ENCODE results near the gene TMED8. TPM values are rescaled to one million over a fixed set of nuclear protein-coding genes. Genes with fewer than 3 reads are reported as not detected.
"Not testable (repeated sequence)": the region's sequence is repeated elsewhere in the genome, so short reads cannot be mapped to it uniquely, and the experiment has no call there.

Gene TMED8
- total and polyA plus RNA-seq, 4 donors, result 2.5 to 9.4 (median 6.0) TPM

DNA sequence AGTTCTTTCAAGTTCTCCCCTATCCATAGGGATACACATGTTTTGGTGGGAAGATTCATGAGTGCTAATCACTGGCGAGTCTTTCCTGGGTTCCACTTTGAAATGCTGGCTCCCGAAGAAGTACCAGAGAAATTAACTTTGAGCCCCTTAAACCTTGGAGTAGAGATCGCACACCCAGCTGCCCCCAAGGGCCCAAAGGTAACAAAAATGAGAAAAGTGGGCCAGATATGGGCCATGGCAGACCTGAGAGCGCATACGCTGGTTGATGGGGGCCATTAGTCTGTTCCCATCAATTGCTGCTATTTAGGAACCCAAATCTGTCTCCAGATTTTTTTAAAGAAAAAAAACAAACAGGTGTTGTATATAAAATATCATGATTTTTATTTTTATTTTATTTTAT is 53.9 kb downstream of the TMED8 start:
- Histone ChIP-seq H3K4me3 (ENCODE audit: low read length in 2 of 2) (no peak overlapping the region), H3K36me3 (ENCODE audit: control insufficient read depth in 1 of 2, insufficient read depth in 2 of 2, low read length in 1 of 2) (no peaks in the 10 kb centered on the region), H3K27ac (ENCODE audit: low read depth in 1 of 2, low read length in 2 of 2) (no peak overlapping the region), H3K4me1 (ENCODE audit: control insufficient read depth in 1 of 2, insufficient read depth in 2 of 2, low read length in 2 of 2) (no peaks in the 10 kb centered on the region), H3K9me3 (ENCODE audit: control insufficient read depth, low read length) (no peaks in the 10 kb centered on the region), H3K27me3 (ENCODE audit: control insufficient read depth in 1 of 2, insufficient read depth in 2 of 2, low read length in 1 of 2) (no peaks in the 10 kb centered on the region)
- DNase-seq, result no peak
- ATAC-seq (ENCODE audit: low FRiP score), result no peak
- 98 to 99% methylated on average over 5 of the region's 5 CpGs for WGBS, 2 donors
- intact Hi-C loops (cut with DNase I), result loop anchor here (5.0 kb wide), 1 partner anchor 134 kb away; the partner anchor contains the start of genes AHSA1 (in 2 of the 2) and VIPAS39 (in 2 of the 2)

DNA sequence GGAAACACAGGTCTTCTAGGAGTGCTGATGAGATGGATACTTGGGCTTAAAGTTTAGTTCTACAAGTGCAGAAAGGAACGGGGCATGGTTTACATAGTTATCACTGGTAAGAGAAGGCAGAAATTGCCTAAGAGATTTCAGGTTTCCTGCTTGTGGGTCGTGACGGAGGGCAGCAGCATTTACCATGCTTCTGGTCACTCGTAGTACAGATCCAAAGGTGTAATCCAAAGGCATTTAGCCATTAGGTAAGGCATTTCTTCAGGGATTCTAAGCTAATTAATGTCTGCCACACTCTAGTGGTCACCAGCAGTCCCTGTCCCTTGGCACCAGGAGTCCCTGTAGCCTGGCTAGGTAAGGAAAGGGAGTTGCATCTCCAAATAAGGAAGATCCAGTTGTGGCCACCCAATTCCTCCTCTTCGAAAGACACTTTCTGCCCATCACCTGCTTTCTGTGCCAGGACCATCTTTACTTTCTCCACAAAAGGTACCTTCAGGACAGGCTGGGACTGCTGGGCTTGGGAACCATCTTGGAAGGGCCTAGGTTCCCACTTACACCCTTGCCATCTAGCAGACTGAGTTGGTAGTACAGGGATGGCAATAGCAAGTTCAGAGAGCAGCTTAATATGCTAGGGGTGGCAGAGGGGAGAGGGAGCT is 54.5 kb downstream of the TMED8 start:
- ATAC-seq (ENCODE audit: low FRiP score) (no peak), DNase-seq (no peak)
- H3K4me3 ChIP-seq (ENCODE audit: low read length in 2 of 2), result peak overlapping the region; percentile 37 to 60
- no peaks in the 10 kb centered on the region for H3K4me1 ChIP-seq (ENCODE audit: control insufficient read depth in 1 of 2, insufficient read depth in 2 of 2, low read length in 2 of 2)
- 49 to 55% methylated on average over 5 of the region's 5 CpGs for WGBS, 2 donors
- H3K9me3 ChIP-seq (ENCODE audit: control insufficient read depth, low read length), result no peaks in the 10 kb centered on the region
- no peaks in the 10 kb centered on the region for H3K36me3 ChIP-seq (ENCODE audit: control insufficient read depth in 1 of 2, insufficient read depth in 2 of 2, low read length in 1 of 2)
- no peaks in the 10 kb centered on the region for H3K27me3 ChIP-seq (ENCODE audit: control insufficient read depth in 1 of 2, insufficient read depth in 2 of 2, low read length in 1 of 2)
- peak overlapping the region in 1 of 2 donors; percentile 24 for H3K27ac ChIP-seq (ENCODE audit: low read depth in 1 of 2, low read length in 2 of 2)
- intact Hi-C loops (cut with DNase I), result loop anchor here (5.0 kb wide), 1 partner anchor 135 kb away; the partner anchor contains the start of genes AHSA1 (in 2 of the 2) and VIPAS39 (in 2 of the 2)

DNA sequence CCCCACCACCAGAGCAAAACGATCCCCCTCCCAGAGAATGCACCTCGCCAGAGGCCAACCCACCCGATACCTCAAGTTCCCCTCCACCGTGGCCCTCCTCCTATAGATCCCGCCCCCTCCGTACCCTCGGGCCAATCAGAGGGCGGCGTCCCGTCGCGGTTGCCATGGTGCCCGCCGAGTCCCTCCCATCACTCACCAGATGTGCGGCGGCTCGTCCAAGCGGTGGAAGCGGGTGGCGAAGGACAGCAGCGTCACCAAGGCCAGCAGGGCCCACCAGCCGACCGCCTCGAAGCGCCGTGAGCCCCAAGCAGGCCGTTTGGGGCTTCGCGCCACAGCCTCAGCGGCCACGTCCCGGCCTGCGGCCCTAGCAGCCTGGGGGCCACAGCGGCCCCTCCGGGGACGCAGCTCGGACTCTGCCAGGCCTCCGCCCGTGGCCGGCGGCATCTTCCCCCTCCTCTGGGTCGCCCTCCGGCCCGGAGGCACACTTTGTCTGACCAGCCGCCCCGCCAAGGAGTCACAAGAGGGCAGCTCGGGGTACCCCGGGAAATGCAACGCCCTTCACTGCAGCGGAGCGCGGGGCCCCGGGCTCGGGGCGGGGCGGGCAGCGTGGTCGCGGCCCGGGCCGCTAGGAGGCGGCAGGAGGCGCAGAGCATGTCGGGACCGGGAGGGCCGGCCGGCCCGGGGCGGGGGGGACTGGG is 56.5 kb downstream of the TMED8 start, which contains the start of gene POMT2:
Gene POMT2 (minus strand): TSS at position 646 of the 698 bp plus-strand sequence. CDS start 202 bp downstream, at position 444.
- no peaks in the 10 kb centered on the region for H3K36me3 ChIP-seq (ENCODE audit: control insufficient read depth in 1 of 2, insufficient read depth in 2 of 2, low read length in 1 of 2)
- peak; percentile 90 for ATAC-seq (ENCODE audit: low FRiP score)
- intact Hi-C loops (cut with DNase I), result loop anchor here (5.0 kb wide), 1 partner anchor 137 kb away; the partner anchor contains the start of genes AHSA1 (in 2 of the 2) and VIPAS39 (in 2 of the 2)
- H3K27me3 ChIP-seq (ENCODE audit: control insufficient read depth in 1 of 2, insufficient read depth in 2 of 2, low read length in 1 of 2), result no peaks in the 10 kb centered on the region
- H3K9me3 ChIP-seq (ENCODE audit: control insufficient read depth, low read length), result no peaks in the 10 kb centered on the region
- peak; percentile 96 to 97 for DNase-seq
- no peaks in the 10 kb centered on the region for H3K4me1 ChIP-seq (ENCODE audit: control insufficient read depth in 1 of 2, insufficient read depth in 2 of 2, low read length in 2 of 2)
- peak within 1 kb of the TSS; percentile 49 to 94 for H3K27ac ChIP-seq (ENCODE audit: low read depth in 1 of 2, low read length in 2 of 2)
- WGBS, 2 donors, result 0 to 1% methylated on average over 50 to 69 of the region's 69 CpGs
- H3K4me3 ChIP-seq (ENCODE audit: low read length in 2 of 2), result peak within 1 kb of the TSS; percentile 87 to 93

DNA sequence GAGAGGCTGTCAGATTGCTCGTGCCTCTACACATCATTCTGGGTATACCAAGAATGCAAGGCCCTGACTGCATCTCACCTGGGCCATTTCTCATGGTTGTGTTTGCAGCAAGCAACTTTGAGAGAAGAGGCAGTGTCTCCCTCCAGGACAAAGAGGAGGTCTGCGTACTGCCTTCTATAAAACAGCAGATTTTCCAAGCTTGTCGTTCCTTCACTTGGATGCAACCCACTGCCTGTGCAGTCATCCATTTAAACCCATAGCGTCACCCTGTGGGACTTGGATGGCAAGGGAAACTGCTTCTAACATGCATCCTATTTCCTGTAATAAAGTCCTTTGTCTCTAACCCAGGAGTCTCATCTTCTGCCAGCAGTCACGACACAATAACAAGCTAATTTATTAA is 57.5 kb downstream of the TMED8 start:
- Histone ChIP-seq H3K36me3 (ENCODE audit: control insufficient read depth in 1 of 2, insufficient read depth in 2 of 2, low read length in 1 of 2) (no peaks in the 10 kb centered on the region), H3K9me3 (ENCODE audit: control insufficient read depth, low read length) (no peaks in the 10 kb centered on the region), H3K4me1 (ENCODE audit: control insufficient read depth in 1 of 2, insufficient read depth in 2 of 2, low read length in 2 of 2) (no peaks in the 10 kb centered on the region), H3K4me3 (ENCODE audit: low read length in 2 of 2) (no peak overlapping the region), H3K27me3 (ENCODE audit: control insufficient read depth in 1 of 2, insufficient read depth in 2 of 2, low read length in 1 of 2) (no peaks in the 10 kb centered on the region), H3K27ac (ENCODE audit: low read depth in 1 of 2, low read length in 2 of 2) (no peak overlapping the region)
- intact Hi-C loops (cut with DNase I), result loop anchor here (5.0 kb wide), 2 partner anchors 167 to 447 kb away; no protein-coding TSS in a partner anchor
- 43 to 48% methylated on average over 5 of the region's 5 CpGs for WGBS, 2 donors
- no peak for ATAC-seq (ENCODE audit: low FRiP score)
- DNase-seq, result no peak

DNA sequence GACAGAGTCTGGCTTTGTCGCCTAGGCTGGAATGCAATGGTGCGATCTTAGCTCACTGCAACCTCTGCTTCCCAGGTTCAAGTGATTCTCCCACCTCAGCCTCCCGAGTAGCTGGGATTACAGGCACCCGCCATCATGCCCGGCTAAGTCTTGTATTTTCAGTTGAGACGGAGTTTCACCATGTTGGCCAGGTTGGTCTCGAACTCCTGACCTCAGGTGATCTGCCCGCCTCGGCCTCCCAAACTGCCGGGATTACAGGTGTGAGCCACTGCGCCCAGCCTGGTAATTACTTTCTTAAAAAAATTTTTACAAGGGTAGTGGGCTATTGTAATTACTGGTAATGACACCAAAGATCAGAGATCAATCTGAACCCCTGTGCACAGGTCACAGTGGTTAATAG is 58.1 kb downstream of the TMED8 start:
- DNase-seq; H3K27me3 ChIP-seq (ENCODE audit: control insufficient read depth in 1 of 2, insufficient read depth in 2 of 2, low read length in 1 of 2); H3K9me3 ChIP-seq (ENCODE audit: control insufficient read depth, low read length); ATAC-seq (ENCODE audit: low FRiP score); H3K4me3 ChIP-seq (ENCODE audit: low read length in 2 of 2); H3K4me1 ChIP-seq (ENCODE audit: control insufficient read depth in 1 of 2, insufficient read depth in 2 of 2, low read length in 2 of 2); H3K36me3 ChIP-seq (ENCODE audit: control insufficient read depth in 1 of 2, insufficient read depth in 2 of 2, low read length in 1 of 2); H3K27ac ChIP-seq (ENCODE audit: low read depth in 1 of 2, low read length in 2 of 2): not testable (repeated sequence)
- 92% methylated on average over 11 of the region's 11 CpGs for WGBS, 2 donors
- intact Hi-C loops (cut with DNase I), result loop anchor here (5.0 kb wide), 2 partner anchors 166 to 446 kb away; no protein-coding TSS in a partner anchor

DNA sequence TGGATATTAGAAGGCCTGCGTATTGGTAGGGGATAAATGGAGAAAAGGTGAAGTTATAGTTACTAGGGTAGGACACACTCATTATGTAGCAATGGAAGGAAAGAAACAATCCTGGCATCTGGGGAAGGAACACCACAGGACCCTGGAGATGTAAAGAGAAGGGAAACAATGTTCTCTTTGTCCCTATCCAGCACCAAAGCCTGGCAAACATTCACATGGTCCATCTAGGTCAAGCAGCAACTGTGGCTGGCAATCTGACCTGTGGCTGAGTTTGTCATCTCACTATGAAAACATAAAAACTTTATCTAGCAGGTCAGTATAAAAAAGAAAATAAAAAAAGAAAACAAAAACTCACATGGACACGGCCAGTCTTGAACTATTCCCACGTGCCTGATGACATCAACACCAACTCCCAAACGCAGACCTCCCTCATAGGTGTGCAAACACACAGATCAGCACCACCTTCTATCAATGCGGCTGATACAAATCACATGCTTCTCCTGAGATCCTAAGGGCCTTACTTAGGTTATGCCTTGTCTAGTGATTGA is 58.8 kb downstream of the TMED8 start:
- Histone ChIP-seq H3K4me1 (ENCODE audit: control insufficient read depth in 1 of 2, insufficient read depth in 2 of 2, low read length in 2 of 2) (no peaks in the 10 kb centered on the region), H3K27ac (ENCODE audit: low read depth in 1 of 2, low read length in 2 of 2) (no peak overlapping the region), H3K4me3 (ENCODE audit: low read length in 2 of 2) (no peak overlapping the region), H3K27me3 (ENCODE audit: control insufficient read depth in 1 of 2, insufficient read depth in 2 of 2, low read length in 1 of 2) (no peaks in the 10 kb centered on the region), H3K36me3 (ENCODE audit: control insufficient read depth in 1 of 2, insufficient read depth in 2 of 2, low read length in 1 of 2) (no peaks in the 10 kb centered on the region), H3K9me3 (ENCODE audit: control insufficient read depth, low read length) (no peaks in the 10 kb centered on the region)
- ATAC-seq (ENCODE audit: low FRiP score), result no peak
- 67 to 73% methylated on average over 5 of the region's 5 CpGs for WGBS, 2 donors
- DNase-seq, result no peak
- intact Hi-C loops (cut with DNase I), result loop anchor here (5.0 kb wide), 2 partner anchors 166 to 446 kb away; no protein-coding TSS in a partner anchor

DNA sequence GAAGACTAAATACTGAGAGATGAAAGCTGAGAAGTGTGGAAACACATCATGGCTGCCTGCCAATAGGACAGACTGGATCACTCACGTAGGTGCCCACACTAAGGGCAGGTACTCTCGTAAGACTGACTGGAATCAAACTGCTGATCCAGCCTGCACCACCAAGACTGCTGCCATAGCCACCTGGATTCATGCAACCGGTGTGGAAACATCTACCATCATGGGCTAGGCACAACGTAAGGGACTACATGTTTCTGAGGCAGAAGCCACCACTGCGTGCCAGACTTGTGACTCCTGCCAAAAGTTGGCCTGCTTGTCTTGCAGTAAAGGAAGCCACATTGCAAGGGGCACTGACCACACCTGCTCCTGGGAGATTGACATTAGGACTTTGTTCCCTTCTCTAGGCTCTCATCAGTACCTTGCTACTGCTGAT is 60.0 kb downstream of the TMED8 start:
- 67 to 68% methylated on average over 5 of the region's 5 CpGs for WGBS, 2 donors

DNA sequence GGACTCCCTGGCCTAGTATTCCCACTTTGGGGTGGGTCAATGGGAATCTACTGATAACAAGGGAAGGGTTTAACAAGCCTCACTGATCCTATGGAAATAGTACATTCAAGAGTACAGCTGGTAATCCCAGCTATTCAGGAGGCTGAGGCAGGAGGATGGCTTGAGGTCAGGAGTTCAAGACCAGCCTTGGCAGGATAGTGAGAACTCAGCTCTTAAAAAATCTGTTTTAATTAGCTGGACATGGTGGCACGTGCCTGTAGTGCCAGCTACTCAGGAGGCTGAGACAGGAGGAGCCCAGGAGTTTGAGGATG is 60.7 kb downstream of the TMED8 start:
- no peak overlapping the region for H3K4me3 ChIP-seq (ENCODE audit: low read length in 2 of 2)
- no peaks in the 10 kb centered on the region for H3K27me3 ChIP-seq (ENCODE audit: control insufficient read depth in 1 of 2, insufficient read depth in 2 of 2, low read length in 1 of 2)
- no peaks in the 10 kb centered on the region for H3K4me1 ChIP-seq (ENCODE audit: control insufficient read depth in 1 of 2, insufficient read depth in 2 of 2, low read length in 2 of 2)
- H3K9me3 ChIP-seq (ENCODE audit: control insufficient read depth, low read length), result no peaks in the 10 kb centered on the region
- intact Hi-C loops (cut with DNase I), result loop anchor here (5.0 kb wide), 2 partner anchors 164 to 444 kb away; no protein-coding TSS in a partner anchor
- 31 to 42% methylated on average over 1 of the region's 1 CpG for WGBS, 2 donors
- no peak for DNase-seq
- no peak overlapping the region for H3K27ac ChIP-seq (ENCODE audit: low read depth in 1 of 2, low read length in 2 of 2)
- no peak for ATAC-seq (ENCODE audit: low FRiP score)
- H3K36me3 ChIP-seq (ENCODE audit: control insufficient read depth in 1 of 2, insufficient read depth in 2 of 2, low read length in 1 of 2), result no peaks in the 10 kb centered on the region

More for the DNA sequence above, 60.0 kb downstream of the TMED8 start:
- no peaks in the 10 kb centered on the region for H3K27me3 ChIP-seq (ENCODE audit: control insufficient read depth in 1 of 2, insufficient read depth in 2 of 2, low read length in 1 of 2)
- ATAC-seq (ENCODE audit: low FRiP score) (no peak), DNase-seq (no peak)
- intact Hi-C loops (cut with DNase I), result loop anchor here (5.0 kb wide), 2 partner anchors 165 to 445 kb away; no protein-coding TSS in a partner anchor
- no peaks in the 10 kb centered on the region for H3K4me1 ChIP-seq (ENCODE audit: control insufficient read depth in 1 of 2, insufficient read depth in 2 of 2, low read length in 2 of 2)
- no peak overlapping the region for H3K4me3 ChIP-seq (ENCODE audit: low read length in 2 of 2)
- H3K27ac ChIP-seq (ENCODE audit: low read depth in 1 of 2, low read length in 2 of 2), result no peak overlapping the region
- no peaks in the 10 kb centered on the region for H3K9me3 ChIP-seq (ENCODE audit: control insufficient read depth, low read length)
- H3K36me3 ChIP-seq (ENCODE audit: control insufficient read depth in 1 of 2, insufficient read depth in 2 of 2, low read length in 1 of 2), result no peaks in the 10 kb centered on the region
